ENCODE results near the gene ALG14.
"Not testable (repeated sequence)": the region's sequence is repeated elsewhere in the genome, so short reads cannot be mapped to it uniquely, and the experiment has no call there.

The ALG14 gene

GRCh38 chr1:95086949-95087533, 14.3 kb upstream of the ALG14 start:
- DNase-seq (ENCODE audit: low spot score) = peak; percentile 88

- DNase-seq (ENCODE audit: low spot score) = no peak
Observed at GRCh38 chr1:95085376-95085775, 12.6 kb upstream of the ALG14 start.

GRCh38 chr1:95084317-95085176, 11.8 kb upstream of the ALG14 start:
- peak; percentile 24 for DNase-seq (ENCODE audit: low spot score)

DNA sequence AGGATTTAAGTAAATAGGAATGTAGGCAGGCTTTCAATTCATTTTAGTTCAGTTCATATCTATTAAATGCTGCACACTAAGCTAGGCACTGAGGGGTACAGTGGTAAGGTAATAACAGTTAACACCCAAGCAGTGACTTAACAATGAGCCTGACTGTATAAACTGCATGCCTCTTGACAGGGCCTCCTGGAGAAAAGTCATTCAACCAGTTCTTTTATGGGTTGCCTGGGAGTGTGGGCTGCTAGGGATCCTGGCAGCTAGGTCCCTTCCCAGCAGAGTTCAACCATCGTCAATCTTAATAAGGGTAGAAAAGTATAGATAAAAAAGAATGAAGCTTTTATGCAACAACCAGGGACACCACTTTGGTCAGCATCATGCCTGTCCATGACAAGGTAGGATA, 8.1 kb upstream of the ALG14 start:
- no peak for DNase-seq (ENCODE audit: low spot score)

DNA sequence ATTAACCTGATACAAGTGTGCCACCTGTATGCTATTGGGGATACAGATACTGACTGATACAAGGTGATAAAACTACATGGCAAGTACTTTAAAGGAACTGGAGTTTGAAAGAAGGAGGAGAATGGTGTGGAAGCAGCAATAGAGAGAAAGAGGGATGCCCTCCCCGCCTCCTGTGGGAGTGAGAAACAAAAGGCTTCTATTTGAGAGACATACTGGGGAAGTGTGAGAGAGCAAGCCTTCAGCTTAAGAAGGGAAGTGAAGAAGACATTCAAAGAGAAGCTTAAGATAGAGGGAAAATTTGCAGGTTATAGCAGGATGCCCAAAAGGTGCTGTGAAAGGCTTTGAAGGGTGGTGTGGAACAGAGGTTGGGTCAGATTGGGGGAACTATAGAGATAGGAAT, 7.7 kb upstream of the ALG14 start:
- no peak for DNase-seq (ENCODE audit: low spot score)

DNA sequence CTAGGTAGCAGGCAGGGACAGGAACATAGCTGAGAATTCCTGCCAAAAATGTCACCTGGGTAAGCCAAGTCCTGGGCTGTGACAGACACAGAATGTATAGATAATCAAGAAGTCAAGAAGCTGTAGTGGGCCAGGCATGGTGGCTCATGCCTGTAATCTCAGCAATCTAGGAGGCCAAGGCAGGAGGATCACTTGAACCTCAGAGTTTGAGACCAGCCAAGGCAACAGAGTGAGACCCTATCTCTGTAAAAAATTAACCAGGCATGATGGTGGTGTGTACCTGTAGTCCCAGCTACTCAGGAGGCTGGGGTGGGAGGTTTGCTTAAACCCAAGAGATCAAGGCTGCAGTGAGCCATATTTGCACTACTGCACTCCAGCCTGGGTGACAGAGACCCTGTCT, 3.3 kb upstream of the ALG14 start:
- no peak for DNase-seq (ENCODE audit: low spot score)

DNA sequence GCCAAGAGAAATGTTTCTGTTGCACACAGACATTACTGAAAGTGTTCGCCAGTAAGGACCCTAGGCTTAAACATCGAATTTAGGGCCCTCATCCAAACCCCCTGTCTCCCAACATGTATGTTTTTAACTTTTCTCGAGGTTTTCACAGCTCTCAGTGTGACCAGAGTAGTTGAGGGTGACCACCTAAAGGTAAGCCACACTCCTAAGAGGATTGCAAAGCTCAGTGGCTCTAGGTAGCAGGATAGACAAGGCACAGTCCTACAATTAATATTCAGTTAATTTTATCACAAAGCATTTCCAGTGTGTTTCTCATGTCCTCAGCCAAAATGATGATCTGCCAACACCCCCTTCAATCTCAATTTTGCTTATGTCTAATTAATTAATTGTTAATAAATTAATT, 695 bp upstream of the ALG14 start:
- DNase-seq (ENCODE audit: low spot score) = no peak

- no peak for DNase-seq (ENCODE audit: low spot score)
Observed at GRCh38 chr1:95072117-95072516, 634 bp downstream of the ALG14 start.

- peak; percentile 11 for DNase-seq (ENCODE audit: low spot score)
Observed at GRCh38 chr1:95071539-95071938, 1.2 kb downstream of the ALG14 start.

DNA sequence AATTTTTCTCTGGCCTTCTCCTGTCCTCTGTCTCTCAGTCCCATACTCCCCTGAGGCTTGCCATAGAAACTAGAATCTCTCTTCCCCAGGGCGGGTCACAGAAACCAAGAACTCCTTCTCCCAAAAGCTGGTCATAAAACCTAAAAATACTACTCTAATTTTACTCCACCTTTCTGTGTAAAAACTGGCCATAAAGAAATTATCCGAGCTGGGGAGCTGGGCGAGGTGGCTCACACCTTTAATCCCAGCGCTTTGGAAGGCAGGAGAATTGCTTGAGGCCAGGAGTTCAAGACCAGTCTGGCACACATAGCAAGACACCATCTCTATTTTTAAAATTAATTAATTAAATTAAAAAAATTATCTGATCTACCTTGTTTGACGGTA, 3.0 kb downstream of the ALG14 start:
- no peak for DNase-seq (ENCODE audit: low spot score)

- DNase-seq (ENCODE audit: low spot score) = no peak
Observed at GRCh38 chr1:95068956-95069709, 3.6 kb downstream of the ALG14 start.

DNA sequence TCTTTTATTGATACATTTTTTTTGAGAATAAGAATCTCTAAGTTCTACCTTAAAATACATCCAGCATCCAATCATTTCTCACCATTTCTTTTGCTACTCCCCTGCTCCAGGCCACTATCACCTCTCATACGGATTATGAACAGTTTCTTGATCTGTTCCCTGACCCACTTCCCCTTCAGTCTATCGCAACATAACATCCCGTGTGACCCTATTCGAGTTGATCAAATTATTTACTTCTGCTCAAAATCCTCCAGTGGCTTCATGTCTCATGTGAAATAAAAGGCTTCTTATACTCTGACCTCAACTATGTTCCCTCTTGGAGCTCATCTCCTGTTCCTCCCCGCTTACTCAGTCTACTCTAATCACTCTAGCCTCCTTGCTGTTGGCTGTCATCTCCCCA, 5.2 kb downstream of the ALG14 start:
- DNase-seq (ENCODE audit: low spot score) = no peak

DNA sequence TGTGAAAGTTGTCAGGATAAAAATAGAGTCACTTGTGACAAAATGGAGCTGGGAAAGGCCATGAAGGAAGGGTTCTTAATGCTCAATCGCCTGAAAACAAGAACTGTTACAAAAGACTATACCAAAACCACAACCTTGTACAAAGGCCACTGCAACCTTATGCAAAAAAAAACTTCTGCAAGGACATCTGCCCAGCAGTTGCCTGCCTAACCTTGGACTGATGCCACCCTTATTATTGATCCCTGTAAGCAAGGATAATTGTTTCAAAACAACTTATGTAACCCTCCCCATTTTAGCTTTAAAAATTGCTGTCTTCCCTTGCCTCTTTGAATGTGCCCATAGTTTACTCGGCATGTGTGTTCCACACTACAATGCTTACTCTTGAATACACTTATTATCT, 5.7 kb downstream of the ALG14 start:
- DNase-seq (ENCODE audit: low spot score) = no peak

DNA sequence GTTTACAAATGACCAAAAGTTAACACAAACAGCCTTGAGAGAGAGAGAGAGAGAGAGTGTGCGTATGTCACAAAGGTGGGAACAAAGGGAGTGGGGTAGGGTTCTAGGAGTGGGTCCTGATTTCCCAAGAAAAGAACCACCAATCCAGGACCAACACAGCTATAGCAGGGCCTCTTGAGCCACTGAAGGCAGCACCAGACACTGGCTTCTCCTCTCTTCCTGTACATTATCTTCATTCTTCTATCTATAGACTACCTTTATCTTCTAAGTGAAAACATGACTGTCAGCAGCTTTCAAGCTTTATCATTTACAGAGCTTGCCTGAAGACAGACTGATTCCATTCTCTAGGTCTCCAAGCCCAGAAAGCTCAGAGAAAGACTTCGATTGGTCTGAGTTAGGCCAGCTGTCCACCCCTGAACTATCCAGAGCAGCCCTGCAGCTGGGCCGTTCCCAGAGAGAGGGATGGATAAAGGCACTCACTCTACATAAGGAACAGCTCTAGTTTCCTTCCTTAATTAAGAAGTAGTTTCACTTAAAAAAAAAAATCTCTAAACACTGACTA, 11.2 kb downstream of the ALG14 start:
- no peak for DNase-seq (ENCODE audit: low spot score)

DNA sequence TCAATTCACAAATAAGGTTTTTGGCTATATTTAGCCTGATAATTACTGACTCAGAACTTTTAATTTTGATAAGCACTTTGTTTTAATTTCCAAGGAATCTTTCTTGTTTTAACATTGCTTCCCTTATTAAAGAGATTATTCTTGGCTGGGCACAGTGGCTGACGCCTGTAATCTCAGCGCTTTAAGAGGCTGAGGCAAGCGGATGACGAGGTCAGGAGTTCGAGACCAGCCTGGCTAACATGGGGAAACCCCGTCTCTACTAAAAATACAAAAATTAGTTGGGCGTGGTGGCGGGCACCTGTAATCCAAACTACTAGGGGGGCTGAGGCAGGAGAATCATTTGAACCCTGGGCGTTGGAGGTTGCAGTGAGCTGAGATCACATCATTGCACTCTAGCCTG, 13.8 kb downstream of the ALG14 start:
- DNase-seq (ENCODE audit: low spot score) = no peak

GRCh38 chr1:95057351-95057750, 15.4 kb downstream of the ALG14 start:
- no peak for DNase-seq (ENCODE audit: low spot score)

DNA sequence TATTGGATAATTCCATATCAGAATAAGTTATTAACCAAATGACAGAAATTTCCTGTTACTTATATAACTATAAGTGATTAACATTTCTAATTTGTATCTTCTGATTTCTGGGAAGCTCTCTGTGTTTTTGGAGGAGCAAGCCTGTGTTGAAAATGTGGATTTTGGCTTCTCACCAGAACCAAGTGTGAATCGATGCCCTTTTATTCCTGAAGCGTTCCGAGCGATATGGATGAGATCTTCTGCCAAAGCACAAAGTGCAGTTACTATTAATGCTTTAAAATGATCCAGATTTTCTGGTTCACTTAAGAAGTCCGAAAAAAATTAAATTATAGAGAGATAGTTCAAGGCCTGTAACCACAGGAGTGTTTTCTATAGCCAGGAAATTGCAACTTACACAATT, 22.8 kb downstream of the ALG14 start:
- DNase-seq (ENCODE audit: low spot score) = no peak

DNA sequence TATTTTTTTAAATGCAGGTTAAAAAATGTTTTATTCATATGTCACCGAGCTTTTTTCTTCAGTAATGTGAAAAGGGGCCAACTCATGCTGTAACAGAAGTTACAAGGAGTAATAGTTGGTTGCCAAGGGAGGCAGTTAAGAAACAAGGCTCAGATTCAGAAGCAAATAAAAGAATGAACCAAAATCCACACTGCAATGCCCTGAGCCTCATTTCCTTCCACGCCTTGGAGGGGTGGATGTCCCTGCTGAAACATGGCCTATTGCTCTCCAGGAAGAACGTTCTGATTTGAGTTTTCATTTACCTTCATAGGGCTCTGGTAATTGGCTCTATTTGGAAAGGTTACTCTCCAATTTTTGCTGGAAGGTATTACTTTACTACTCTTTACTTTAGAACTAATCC, 24.4 kb downstream of the ALG14 start:
- no peak for DNase-seq (ENCODE audit: low spot score)

GRCh38 chr1:95047624-95048023, 25.1 kb downstream of the ALG14 start:
- not testable (repeated sequence) for DNase-seq (ENCODE audit: low spot score)

DNA sequence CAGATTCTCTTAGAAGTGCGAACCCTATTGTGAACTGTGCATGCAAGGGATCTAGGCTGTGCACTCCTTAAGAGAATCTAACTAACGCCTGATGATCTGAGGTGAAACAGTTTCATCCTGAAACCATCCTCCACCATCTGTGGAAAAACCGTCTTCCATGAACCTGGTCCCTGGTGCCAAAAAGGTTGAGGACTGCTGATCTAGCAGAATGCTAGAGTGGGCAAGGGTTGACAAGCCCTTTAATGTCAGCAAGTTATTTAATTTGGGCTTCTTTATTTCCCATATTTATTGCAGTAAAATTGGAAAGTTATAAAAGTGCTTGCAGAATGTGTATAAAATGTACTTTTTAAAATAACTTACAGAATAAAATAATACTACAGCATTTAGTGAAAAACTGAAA, 26.4 kb downstream of the ALG14 start:
- no peak for DNase-seq (ENCODE audit: low spot score)

GRCh38 chr1:95043141-95043980, 29.4 kb downstream of the ALG14 start:
- peak; percentile 82 for DNase-seq (ENCODE audit: low spot score)

DNA sequence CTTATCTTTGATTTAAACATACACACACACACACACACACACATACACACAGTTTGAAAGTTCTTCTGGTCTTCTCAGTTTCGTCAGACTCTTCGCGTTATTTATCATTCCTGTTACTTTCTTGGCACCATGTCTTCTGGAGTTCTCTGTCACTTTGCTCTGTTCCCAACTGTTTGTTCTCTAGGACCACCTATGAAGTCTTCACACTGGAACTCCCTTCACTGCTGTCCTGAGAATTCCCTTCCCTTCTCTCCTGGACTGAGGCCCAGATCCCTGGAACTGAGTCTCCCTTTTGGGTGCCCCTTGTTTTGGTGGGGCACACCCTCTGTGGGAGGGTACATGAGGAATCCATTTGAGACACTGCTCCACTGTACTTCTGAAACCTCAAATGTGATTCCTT, 30.5 kb downstream of the ALG14 start:
- peak; percentile 46 for DNase-seq (ENCODE audit: low spot score)
